ENCODE results near the gene TSKU. TPM values are rescaled to one million over a fixed set of nuclear protein-coding genes. Genes with fewer than 3 reads are reported as not detected.

Gene TSKU
- total RNA-seq, 1 donor from 2014 or later: 144 TPM

DNA sequence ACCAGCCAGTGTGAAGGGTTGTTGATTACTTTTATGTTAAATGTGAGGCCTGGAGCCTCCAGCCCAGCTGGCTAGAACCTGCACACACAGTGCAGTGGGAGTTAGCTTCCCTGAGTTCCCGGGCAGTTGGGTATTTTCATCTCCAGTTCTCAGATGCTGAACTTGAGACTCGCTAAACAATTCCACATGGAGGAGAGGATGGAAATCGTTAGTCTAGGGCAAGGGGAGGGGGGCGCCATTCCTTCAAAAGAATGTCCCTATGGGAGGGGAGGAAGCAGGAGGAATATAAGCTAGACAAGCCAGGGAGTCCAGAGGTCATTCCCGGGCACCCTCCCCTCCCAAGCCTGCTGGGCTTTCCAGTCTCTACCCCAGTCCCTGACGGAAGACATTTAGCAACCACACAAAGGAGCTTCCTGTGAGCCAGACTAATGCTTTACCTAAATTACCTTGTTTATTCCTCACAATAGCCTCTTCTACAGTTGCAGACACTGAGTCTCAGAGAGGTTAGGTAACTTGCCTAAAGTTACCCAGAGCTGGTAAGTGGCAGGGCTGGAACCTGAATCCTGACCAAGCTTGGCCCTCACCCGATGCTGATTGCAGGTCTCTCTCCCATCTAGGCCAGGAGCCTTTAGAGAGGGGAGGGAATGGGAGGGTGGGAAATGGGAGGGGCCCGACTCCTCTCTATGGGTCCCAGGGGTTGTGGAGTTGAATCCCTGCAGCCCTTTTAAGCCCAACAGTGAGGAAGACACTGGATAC, 1.9 kb upstream of the TSKU start:
- intact Hi-C loops (cut with DNase I): no loop called here
- DNase-seq (ENCODE audit: extremely low spot score in 2 of 2): no peak
- H3K27me3 ChIP-seq: no peaks in the 10 kb centered on the region
- no peaks in the 10 kb centered on the region for H3K36me3 ChIP-seq
- peaks cover 60% of the 10 kb centered on the region for H3K4me1 ChIP-seq
- H3K27ac ChIP-seq: peak overlapping the region; percentile 96
- peak overlapping the region; percentile 31 to 84 for H3K4me3 ChIP-seq
- no peak for TF ChIP-seq POLR2AphosphoS5 (IDR thresholded peaks at IDR 0.05; ENCODE audit: insufficient read depth in 1 of 2, low read depth in 1 of 2)
- TF ChIP-seq POLR2A (IDR thresholded peaks at IDR 0.05): no peak
- TF ChIP-seq, protein P1, sequence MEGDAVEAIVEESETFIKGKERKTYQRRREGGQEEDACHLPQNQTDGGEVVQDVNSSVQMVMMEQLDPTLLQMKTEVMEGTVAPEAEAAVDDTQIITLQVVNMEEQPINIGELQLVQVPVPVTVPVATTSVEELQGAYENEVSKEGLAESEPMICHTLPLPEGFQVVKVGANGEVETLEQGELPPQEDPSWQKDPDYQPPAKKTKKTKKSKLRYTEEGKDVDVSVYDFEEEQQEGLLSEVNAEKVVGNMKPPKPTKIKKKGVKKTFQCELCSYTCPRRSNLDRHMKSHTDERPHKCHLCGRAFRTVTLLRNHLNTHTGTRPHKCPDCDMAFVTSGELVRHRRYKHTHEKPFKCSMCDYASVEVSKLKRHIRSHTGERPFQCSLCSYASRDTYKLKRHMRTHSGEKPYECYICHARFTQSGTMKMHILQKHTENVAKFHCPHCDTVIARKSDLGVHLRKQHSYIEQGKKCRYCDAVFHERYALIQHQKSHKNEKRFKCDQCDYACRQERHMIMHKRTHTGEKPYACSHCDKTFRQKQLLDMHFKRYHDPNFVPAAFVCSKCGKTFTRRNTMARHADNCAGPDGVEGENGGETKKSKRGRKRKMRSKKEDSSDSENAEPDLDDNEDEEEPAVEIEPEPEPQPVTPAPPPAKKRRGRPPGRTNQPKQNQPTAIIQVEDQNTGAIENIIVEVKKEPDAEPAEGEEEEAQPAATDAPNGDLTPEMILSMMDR (IDR thresholded peaks at IDR 0.05): no peak
- H3K9me3 ChIP-seq: peaks cover 6% of the 10 kb centered on the region

DNA sequence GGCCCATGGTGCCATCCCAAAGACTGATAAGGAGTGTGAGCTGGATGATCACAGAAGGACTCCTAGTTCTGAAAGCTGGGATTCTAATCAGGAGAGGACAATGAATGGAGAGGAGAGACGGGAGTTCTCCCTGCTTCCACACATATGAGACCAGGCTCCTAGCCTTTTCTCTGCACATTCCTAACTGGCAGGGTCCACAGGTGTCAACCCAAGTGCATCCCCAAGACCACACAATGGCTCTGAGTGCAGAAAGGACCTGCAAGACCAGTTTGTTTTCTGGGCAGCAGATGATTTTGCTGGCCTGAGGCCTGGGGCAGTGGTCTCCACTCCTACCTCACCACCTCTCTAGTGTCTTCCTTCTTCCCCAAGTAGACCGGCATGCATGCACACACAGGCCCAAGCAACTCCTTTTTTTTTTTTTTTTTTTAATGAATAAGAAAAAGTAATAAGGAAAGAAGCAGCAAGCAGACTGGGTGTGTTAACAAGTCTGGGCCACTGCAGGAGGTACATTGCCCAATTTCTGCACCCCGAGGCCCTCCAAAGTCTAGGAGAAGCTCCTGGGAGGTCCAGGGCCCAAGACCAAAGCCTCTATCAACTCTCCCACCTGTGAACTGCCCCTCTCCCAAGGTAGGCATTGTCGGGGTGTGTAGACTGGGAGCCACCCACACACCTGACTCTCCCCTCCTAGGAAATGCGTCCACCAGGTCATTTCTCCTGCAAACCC, 1.2 kb upstream of the TSKU start:
- Histone ChIP-seq H3K4me3 (peak overlapping the region; percentile 84 to 94), H3K27me3 (no peaks in the 10 kb centered on the region), H3K36me3 (no peaks in the 10 kb centered on the region), H3K4me1 (peaks cover 68% of the 10 kb centered on the region), H3K9me3 (no peaks in the 10 kb centered on the region), H3K27ac (peak overlapping the region; percentile 96)
- TF ChIP-seq, protein P1 (IDR thresholded peaks at IDR 0.05): no peak
- TF ChIP-seq POLR2A (IDR thresholded peaks at IDR 0.05) (no peak), POLR2AphosphoS5 (IDR thresholded peaks at IDR 0.05; ENCODE audit: insufficient read depth in 1 of 2, low read depth in 1 of 2) (no peak)
- no peak for DNase-seq (ENCODE audit: extremely low spot score in 2 of 2)
- intact Hi-C loops (cut with DNase I): no loop called here

DNA sequence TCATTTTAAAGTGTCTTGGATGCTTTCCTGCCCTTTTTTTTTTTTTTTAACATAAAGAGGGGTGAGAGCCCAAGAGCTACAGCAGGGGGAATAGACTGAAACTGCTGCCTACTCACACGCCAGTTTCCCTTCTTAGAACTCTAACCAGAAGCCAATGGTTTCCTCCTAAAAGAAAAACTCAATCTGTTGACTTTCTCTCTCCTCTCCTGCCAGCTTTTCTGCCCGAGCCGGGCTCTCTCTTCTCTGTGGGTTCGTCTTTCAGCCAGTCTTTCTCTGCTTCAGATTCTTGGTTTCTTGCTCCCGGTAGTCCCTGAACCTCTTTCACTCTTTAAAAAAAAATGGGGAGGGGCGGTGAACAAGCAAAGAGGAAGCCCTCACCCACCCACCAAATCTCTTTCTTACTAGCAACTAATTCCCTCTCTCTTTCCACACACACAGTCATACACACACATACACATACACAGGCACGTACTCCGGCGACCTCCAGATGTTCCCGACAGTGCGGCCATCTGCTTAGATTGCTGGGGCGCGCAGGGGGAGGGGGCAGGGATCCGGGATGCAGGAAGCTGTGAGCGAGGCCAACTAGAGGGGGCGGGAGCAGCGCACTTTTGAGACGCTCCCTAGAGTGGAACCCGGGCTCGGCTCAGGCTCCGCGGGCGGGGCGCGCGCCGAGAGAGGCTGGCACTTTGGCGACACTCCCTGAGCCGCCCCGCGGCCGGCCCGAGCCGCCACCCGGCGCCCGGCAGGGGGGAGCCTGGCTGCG, 444 bp upstream of the TSKU start:
- H3K4me1 ChIP-seq: peaks cover 71% of the 10 kb centered on the region
- peak overlapping the region; percentile 84 to 94 for H3K4me3 ChIP-seq
- H3K27ac ChIP-seq: peak overlapping the region; percentile 96
- TF ChIP-seq, protein P1 (IDR thresholded peaks at IDR 0.05): no peak
- TF ChIP-seq POLR2A (IDR thresholded peaks at IDR 0.05) (peak in 1 of 2 donors; percentile 40), POLR2AphosphoS5 (IDR thresholded peaks at IDR 0.05; ENCODE audit: insufficient read depth in 1 of 2, low read depth in 1 of 2) (peak in 1 of 2 donors; percentile 81)
- no peaks in the 10 kb centered on the region for H3K9me3 ChIP-seq
- H3K36me3 ChIP-seq: no peaks in the 10 kb centered on the region
- intact Hi-C loops (cut with DNase I): no loop called here
- no peaks in the 10 kb centered on the region for H3K27me3 ChIP-seq
- no peak for DNase-seq (ENCODE audit: extremely low spot score in 2 of 2)

DNA sequence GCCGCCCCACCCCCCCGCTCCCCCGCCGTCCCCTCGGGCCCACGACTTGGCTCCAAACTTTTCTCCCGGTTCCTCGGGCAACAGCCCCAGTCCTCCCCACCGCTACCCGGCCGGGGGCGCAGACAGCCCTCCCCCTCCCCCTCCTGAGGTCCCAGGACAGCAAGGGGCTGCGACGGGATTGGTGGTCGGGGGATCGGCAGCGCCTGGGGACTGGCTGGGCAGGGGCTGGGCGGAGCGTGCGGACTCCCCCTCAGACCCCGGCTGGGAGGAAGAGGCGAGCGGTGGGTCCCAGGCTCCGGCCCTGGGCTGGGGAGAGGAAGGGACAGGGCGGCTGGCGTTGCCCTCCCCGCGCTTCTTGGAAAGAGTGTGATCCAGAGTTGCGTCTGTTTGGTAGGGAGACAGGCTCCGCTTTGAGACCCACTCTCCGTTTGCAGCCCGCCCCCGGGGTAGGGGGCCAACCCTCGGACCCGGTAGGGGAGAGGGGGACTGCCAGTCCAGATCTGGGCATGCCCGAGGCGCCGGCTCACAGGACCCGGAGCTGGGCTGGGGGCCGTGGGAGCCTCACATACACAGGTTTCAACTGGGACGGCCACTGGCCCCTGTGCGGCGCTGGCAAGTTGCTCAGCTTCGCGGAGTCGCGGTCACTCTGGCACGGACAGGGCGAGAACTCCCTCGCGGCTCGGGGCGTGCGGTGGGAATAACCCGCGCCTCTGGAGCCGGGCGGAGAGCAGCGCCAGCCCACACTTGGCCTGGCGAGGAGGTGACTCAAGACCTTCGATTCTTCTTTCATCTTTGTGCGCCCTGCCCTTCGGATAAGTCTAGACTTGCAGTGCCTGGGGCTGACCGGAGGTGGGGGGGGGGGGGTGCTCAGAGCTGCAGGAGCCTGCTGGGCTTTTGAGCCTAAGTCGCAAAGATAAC, 999 bp downstream of the TSKU start:
- H3K4me3 ChIP-seq: peak overlapping the region; percentile 84 to 94
- peaks cover 81% of the 10 kb centered on the region for H3K4me1 ChIP-seq
- H3K27ac ChIP-seq: peak overlapping the region; percentile 96
- no peak for DNase-seq (ENCODE audit: extremely low spot score in 2 of 2)
- no peaks in the 10 kb centered on the region for H3K27me3 ChIP-seq
- intact Hi-C loops (cut with DNase I): no loop called here
- H3K36me3 ChIP-seq: no peaks in the 10 kb centered on the region
- H3K9me3 ChIP-seq: no peaks in the 10 kb centered on the region
- TF ChIP-seq POLR2AphosphoS5 (IDR thresholded peaks at IDR 0.05; ENCODE audit: insufficient read depth in 1 of 2, low read depth in 1 of 2) (peak; percentile 5 to 89), POLR2A (IDR thresholded peaks at IDR 0.05) (peak in 1 of 2 donors; percentile 70)
- TF ChIP-seq, protein P1 (IDR thresholded peaks at IDR 0.05): no peak
